Activated B cell treated with CpG ODN at 0.5 μM for 24 hours (primary cell): ENCODE results near the gene PLEKHG7. TPM values are rescaled to one million over a fixed set of nuclear protein-coding genes. Genes with fewer than 3 reads are reported as not detected.

Experiments used
- ATAC-seq: fragments of 200-7000 bp; cut with Tn5 transposase; one replicate; pipeline ENCODE4 v1.10.0; 2021; ENCODE audit warnings: low read depth, mild to moderate bottlenecking, moderate library complexity
- CTCF ChIA-PET: fragments of 350-600 bp; sonication (Branson Sonifier 250); formaldehyde crosslinking; loops from one replicate; lab custom pipeline; 2021; ENCODE audit warnings: antibody characterized with exemption; lab: Charles Lee
- POLR2A ChIA-PET: fragments of 350-600 bp; sonication (Branson Sonifier 250); formaldehyde crosslinking; loops from one replicate; lab custom pipeline; 2021; ENCODE audit warnings: antibody characterized with exemption; lab: Charles Lee
- DNase-seq: peaks from one replicate; pipeline ENCODE4 v3.0.0; 2022
- H3K27ac Mint-ChIP-seq: one replicate; pipeline ENCODE4 v1.8.0; 2020; ENCODE audit warnings: mixed read lengths
- H3K27me3 Mint-ChIP-seq: one replicate; pipeline ENCODE4 v1.8.0; 2021; ENCODE audit warnings: mixed read lengths
- H3K36me3 Mint-ChIP-seq: one replicate; pipeline ENCODE4 v1.8.0; 2021; ENCODE audit warnings: low read depth, mixed read lengths
- H3K4me1 Mint-ChIP-seq: one replicate; pipeline ENCODE4 v1.8.0; 2021; ENCODE audit warnings: mixed read lengths
- H3K4me3 Mint-ChIP-seq: one replicate; pipeline ENCODE4 v1.8.0; 2020; ENCODE audit warnings: mild to moderate bottlenecking, mixed read lengths
- H3K9me3 Mint-ChIP-seq: one replicate; pipeline ENCODE4 v1.8.0; 2020; ENCODE audit warnings: mixed read lengths
- intact Hi-C: fragments of 100-400 bp; cut with micrococcal nuclease; formaldehyde crosslinking; loops from one replicate; pipeline ENCODE4 v1.15.1; 2024
- total RNA-seq: library from RNA; stranded (reverse); gene quantifications from 2 replicates; pipeline ENCODE4 v1.2.3, GENCODE V29; 2022
- TF ChIP-seq, protein P1 (sequence below): fragments of 200-600 bp; IDR thresholded peaks from one replicate; pipeline ENCODE4 v1.8.0; 2022; ENCODE audit warnings: antibody characterized with exemption, mild to moderate bottlenecking

PLEKHG7 gene
- total RNA-seq, 1 donor from 2014 or later: 3.4 TPM

DNA sequence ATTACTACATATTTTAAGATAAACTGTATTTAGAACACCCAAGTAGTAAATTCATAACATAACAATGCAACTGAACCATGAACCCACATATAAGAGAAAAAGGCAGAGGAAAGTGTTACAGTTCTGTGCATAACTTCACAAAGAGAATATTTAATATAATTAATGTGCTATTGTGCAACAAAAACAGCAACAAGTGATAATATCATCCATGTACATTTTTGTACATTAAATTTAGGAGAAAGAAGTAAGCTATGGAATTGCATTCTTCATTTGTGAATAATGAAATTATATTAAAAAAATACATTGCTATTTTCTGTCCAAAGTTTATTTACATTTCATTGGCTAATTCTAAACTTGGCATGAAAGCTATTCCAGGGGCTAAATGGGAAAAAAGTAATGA is 72.6 kb downstream of the PLEKHG7 start:
- intact Hi-C loops: no loop called here
- no peak overlapping the region for H3K27ac Mint-ChIP-seq
- H3K4me3 Mint-ChIP-seq: no peak overlapping the region
- no peaks in the 10 kb centered on the region for H3K27me3 Mint-ChIP-seq
- peaks cover 6% of the 10 kb centered on the region for H3K4me1 Mint-ChIP-seq
- ATAC-seq (no peak), DNase-seq (no peak)
- ChIA-PET POLR2A (no interaction called here), CTCF (no interaction called here)
- peaks cover 52% of the 10 kb centered on the region for H3K36me3 Mint-ChIP-seq
- no peaks in the 10 kb centered on the region for H3K9me3 Mint-ChIP-seq
- TF ChIP-seq, protein P1, sequence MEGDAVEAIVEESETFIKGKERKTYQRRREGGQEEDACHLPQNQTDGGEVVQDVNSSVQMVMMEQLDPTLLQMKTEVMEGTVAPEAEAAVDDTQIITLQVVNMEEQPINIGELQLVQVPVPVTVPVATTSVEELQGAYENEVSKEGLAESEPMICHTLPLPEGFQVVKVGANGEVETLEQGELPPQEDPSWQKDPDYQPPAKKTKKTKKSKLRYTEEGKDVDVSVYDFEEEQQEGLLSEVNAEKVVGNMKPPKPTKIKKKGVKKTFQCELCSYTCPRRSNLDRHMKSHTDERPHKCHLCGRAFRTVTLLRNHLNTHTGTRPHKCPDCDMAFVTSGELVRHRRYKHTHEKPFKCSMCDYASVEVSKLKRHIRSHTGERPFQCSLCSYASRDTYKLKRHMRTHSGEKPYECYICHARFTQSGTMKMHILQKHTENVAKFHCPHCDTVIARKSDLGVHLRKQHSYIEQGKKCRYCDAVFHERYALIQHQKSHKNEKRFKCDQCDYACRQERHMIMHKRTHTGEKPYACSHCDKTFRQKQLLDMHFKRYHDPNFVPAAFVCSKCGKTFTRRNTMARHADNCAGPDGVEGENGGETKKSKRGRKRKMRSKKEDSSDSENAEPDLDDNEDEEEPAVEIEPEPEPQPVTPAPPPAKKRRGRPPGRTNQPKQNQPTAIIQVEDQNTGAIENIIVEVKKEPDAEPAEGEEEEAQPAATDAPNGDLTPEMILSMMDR: no peak

DNA sequence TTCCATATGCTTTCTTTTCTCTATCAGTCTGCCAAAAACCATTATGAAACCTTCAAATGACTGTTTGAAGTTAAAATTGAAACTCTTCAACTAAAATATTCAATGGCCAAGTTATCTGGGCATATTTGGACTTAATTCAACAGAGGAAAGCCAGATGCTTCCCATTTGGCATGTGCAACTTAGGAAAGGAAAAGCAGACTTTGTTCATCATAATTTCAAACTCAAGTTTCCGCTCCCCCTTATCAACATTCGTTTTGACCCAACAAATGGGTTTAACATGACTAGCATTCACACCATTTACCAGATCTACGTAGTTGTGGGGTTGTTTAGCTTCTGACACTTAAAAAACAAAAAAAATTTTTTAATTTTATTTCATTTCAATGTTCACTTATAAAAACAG is 75.7 kb downstream of the PLEKHG7 start:
- intact Hi-C loops: no loop called here
- TF ChIP-seq, protein P1: no peak
- no peak for ATAC-seq
- Mint-ChIP-seq H3K27ac (no peak overlapping the region), H3K36me3 (peaks cover 60% of the 10 kb centered on the region), H3K4me1 (no peaks in the 10 kb centered on the region), H3K4me3 (no peak overlapping the region), H3K27me3 (no peaks in the 10 kb centered on the region), H3K9me3 (no peaks in the 10 kb centered on the region)
- ChIA-PET POLR2A (no interaction called here), CTCF (no interaction called here)
- DNase-seq: no peak

DNA sequence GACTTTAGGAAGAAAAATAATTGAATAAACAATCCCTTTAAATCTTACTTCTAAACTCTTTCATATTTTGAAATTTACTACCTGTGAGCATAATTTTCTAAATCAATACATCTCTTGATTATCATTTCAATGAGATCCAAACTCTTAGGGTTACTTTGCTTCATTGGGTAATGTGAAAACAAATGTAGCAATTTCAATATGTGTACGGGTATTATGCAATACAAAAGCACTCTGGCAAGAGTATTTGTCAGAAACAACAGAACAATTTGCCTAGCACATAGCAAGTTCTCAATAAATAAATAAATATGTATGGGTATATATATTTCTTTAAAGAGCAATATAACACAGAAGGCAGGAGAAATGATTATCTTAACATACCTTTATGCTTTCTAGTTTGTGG is 77.1 kb downstream of the PLEKHG7 start:
- no peak for DNase-seq
- no peaks in the 10 kb centered on the region for H3K9me3 Mint-ChIP-seq
- H3K36me3 Mint-ChIP-seq: peaks cover 58% of the 10 kb centered on the region
- no peak for ATAC-seq
- ChIA-PET POLR2A (no interaction called here), CTCF (no interaction called here)
- no peaks in the 10 kb centered on the region for H3K27me3 Mint-ChIP-seq
- TF ChIP-seq, protein P1: no peak
- H3K4me3 Mint-ChIP-seq: no peak overlapping the region
- no peak overlapping the region for H3K27ac Mint-ChIP-seq
- intact Hi-C loops: loop anchor here (10.0 kb wide), 1 partner anchor 1195 kb away; no protein-coding TSS in a partner anchor
- no peaks in the 10 kb centered on the region for H3K4me1 Mint-ChIP-seq

DNA sequence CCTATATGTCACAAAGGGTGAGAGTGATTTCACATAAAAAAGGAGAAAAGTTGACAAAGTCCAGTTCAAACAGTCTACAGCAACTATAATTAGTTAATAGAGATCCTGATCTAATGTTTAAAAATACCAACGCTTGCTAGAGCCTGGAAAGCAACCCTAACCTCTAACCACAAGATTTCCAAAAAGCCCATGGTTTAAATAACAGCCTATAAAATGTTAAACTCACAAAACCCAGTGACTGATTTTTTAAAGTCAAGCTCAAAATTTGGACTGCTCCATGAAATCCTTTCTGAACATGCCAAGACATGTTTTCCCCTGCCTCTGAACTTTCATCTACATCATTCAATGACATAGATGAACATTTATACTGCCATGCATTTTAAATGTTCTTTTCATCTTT is 81.6 kb downstream of the PLEKHG7 start:
- ChIA-PET CTCF (interaction anchor here (0.6 to 4.4 kb wide), 6 partner anchors 33 to 1318 kb away, joined by 3 to 34 read pairs (median 10); no protein-coding TSS in a partner anchor), POLR2A (no interaction called here)
- Mint-ChIP-seq H3K4me1 (no peaks in the 10 kb centered on the region), H3K4me3 (no peak overlapping the region), H3K27me3 (no peaks in the 10 kb centered on the region), H3K9me3 (no peaks in the 10 kb centered on the region), H3K36me3 (peaks cover 33% of the 10 kb centered on the region), H3K27ac (no peak overlapping the region)
- TF ChIP-seq, protein P1: no peak
- no peak for ATAC-seq
- no peak for DNase-seq
- intact Hi-C loops: loop anchor here (2.0 to 10.0 kb wide), 2 partner anchors 612 to 1190 kb away; no protein-coding TSS in a partner anchor

DNA sequence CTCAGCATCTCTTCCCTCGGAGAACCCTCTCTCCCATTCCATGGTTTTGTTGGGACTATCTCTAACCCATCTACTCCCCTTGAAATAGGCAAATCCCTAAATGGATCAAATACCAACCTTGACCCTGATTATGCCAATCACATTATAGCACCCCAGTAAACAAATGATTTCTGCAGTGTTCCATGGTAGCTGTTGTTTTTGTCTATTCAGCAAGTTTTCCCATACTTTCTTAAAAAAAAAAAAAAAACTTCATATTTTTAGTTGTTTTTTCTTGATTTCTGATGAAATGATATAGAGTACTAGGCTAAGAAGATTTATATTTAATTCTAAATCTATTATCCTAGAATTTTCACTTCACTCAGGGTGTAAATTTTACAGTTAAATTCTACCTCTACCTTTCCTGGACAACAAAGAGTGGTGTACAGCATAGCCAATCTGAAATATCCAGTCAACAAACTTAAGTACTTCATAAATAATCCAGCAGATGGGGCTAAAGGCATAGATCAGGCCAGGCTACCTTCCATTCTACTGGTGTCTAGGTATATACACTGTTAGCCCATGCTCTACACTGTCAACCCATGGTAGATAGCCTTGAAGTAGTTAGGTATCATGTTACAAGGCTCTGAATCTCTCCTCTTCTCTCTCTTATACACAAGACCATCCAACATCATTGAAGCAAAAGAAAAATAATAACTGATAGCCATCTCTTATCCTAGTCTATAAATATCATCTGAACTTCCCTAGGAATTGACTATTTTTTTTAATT is 82.2 kb downstream of the PLEKHG7 start:
- Mint-ChIP-seq H3K4me3 (no peak overlapping the region), H3K27ac (no peak overlapping the region), H3K9me3 (no peaks in the 10 kb centered on the region), H3K27me3 (no peaks in the 10 kb centered on the region), H3K36me3 (peaks cover 36% of the 10 kb centered on the region), H3K4me1 (no peaks in the 10 kb centered on the region)
- intact Hi-C loops: loop anchor here (1.0 to 10.0 kb wide), 10 partner anchors 142 to 1403 kb away; partner anchors contain the start of genes EEA1, MRPL42 and SOCS2
- DNase-seq (no peak), ATAC-seq (peak; percentile 98)
- CTCF ChIA-PET: interaction anchor here (0.6 to 4.4 kb wide), 12 partner anchors 11 to 1317 kb away, joined by 3 to 34 read pairs (median 5); no protein-coding TSS in a partner anchor
- POLR2A ChIA-PET: no interaction called here
- TF ChIP-seq, protein P1: no peak
